ENCODE data around the gene SYNC.
A peak's percentile ranks its signal among the peaks of the same experiment; 100 is the strongest.

The SYNC gene

DNA sequence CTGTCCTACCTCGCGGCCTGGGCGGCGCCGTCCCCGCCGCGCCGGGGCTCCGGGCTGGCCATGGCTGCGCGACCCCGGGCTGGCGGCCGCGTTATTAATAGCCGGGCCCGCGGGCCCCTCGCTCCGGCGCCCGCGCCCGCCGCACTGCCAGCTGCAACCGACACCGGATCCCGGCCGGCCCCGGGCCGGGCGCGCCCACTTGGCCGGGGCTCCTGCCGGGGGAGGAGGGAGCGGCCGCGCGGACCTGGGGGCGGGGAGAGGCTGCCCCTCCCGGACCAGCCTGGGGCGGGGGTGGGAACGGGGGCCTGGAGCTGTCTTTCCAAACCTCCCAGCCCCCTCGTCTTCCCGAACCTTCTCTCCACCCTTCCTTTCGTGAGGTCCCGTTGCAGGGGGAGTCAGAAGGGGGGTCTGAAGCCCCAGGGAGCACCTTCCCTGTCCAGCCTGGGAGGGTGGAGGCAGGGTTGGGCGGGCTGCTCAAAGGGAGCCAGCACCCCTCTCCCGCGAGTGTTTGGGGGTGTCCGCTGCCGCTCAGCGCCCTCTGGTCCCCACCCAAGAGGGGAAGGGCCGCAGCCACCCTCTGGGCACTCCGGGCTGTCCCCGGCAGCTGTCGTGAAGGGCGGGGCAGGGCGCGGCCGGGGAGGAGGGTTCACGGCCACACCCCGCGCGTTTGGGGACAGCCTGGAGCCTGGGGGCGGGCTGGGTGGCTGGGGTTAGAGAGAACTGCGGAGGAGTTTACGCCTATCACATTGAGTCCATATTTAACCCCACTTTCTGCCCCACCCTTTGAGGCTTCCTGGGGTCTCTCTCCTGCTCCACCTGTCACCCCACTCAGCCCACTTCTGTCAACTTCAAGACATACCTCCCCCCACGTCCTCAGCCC, at the start of gene SYNC:
Gene SYNC, minus strand, starts transcription at position 172 of the 880 bp plus-strand sequence. Its CDS starts 110 bp downstream, at position 62.
- POLR2A ChIA-PET (ENCODE audit: low non-redundant PET), result no interaction called here
- peak within 1 kb of the TSS; percentile 93 for H3K27ac ChIP-seq
- TF ChIP-seq, protein P1, sequence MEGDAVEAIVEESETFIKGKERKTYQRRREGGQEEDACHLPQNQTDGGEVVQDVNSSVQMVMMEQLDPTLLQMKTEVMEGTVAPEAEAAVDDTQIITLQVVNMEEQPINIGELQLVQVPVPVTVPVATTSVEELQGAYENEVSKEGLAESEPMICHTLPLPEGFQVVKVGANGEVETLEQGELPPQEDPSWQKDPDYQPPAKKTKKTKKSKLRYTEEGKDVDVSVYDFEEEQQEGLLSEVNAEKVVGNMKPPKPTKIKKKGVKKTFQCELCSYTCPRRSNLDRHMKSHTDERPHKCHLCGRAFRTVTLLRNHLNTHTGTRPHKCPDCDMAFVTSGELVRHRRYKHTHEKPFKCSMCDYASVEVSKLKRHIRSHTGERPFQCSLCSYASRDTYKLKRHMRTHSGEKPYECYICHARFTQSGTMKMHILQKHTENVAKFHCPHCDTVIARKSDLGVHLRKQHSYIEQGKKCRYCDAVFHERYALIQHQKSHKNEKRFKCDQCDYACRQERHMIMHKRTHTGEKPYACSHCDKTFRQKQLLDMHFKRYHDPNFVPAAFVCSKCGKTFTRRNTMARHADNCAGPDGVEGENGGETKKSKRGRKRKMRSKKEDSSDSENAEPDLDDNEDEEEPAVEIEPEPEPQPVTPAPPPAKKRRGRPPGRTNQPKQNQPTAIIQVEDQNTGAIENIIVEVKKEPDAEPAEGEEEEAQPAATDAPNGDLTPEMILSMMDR (conservative IDR thresholded peaks at IDR 0.05; ENCODE audit: low read depth), result no peak

DNA sequence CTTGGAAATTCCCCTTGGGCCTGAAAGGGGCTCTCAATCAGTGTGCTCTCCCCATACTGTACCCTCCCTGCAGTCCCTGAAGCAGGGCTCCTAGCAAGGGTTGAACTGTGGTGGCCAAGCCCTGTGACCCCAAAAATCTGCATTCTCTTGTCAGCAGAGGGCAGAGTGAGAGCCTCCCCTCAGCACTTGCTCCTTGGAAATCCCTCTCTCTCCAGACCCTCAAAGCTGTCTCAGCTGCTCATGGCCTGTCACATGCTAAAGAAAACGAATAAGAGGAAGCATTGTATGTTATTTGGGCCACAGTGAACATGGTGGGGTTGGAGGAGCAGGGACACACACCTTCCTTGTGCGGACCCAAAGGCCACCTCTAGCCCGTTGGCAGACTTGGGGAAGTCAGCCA, 47.2 kb upstream of the SYNC start:
- no peak for DNase-seq (ENCODE audit: low spot score)
- ChIA-PET POLR2A (ENCODE audit: low non-redundant PET) (no interaction called here), CTCF (interaction anchor here (1.5 kb wide), 1 partner anchor 38 kb away, joined by 10 read pairs; no protein-coding TSS in a partner anchor)
- peak overlapping the region; percentile 56 for H3K27ac ChIP-seq
- TF ChIP-seq, protein P1 (conservative IDR thresholded peaks at IDR 0.05; ENCODE audit: low read depth), result no peak

More for the DNA sequence above, at the start of gene SYNC:
- CTCF ChIA-PET, result interaction anchor here (0.6 to 3.6 kb wide), 5 partner anchors 9 to 123 kb away, joined by 3 to 26 read pairs (median 3); no protein-coding TSS in a partner anchor
- DNase-seq (ENCODE audit: low spot score), result peak; percentile 59

GRCh38 chr1:32749332-32749731, 46.8 kb upstream of the SYNC start:
- CTCF ChIA-PET, result interaction anchor here (1.5 kb wide), 1 partner anchor 37 kb away, joined by 10 read pairs; no protein-coding TSS in a partner anchor
- POLR2A ChIA-PET (ENCODE audit: low non-redundant PET), result no interaction called here
- TF ChIP-seq, protein P1 (conservative IDR thresholded peaks at IDR 0.05; ENCODE audit: low read depth), result no peak
- H3K27ac ChIP-seq, result peak overlapping the region; percentile 56
- no peak for DNase-seq (ENCODE audit: low spot score)

DNA sequence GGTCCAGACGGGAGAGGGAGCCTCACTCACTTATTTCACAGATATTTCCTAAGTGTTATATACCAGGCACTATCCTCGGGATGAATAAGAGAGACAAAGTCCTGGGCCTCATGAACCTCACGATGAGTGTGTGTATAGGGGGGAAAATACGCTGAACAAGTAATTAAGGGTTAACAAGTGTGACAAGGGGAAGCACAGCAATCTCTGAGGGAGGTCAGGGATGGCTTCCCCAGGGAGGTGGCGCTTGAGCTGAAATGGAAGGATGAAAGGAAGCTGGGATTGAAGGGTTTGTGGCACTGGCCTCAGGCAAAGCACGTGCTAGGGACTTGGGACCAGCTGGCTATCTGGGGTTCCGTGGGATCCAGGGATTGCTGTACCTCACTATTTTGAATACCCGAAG, 46.4 kb upstream of the SYNC start:
- TF ChIP-seq, protein P1 (conservative IDR thresholded peaks at IDR 0.05; ENCODE audit: low read depth), result no peak
- ChIA-PET CTCF (interaction anchor here (1.5 kb wide), 1 partner anchor 37 kb away, joined by 10 read pairs; no protein-coding TSS in a partner anchor), POLR2A (ENCODE audit: low non-redundant PET) (no interaction called here)
- H3K27ac ChIP-seq, result peak overlapping the region; percentile 56
- no peak for DNase-seq (ENCODE audit: low spot score)

GRCh38 chr1:32748348-32748747, 45.8 kb upstream of the SYNC start:
- ChIA-PET CTCF (no interaction called here), POLR2A (ENCODE audit: low non-redundant PET) (no interaction called here)
- peak overlapping the region; percentile 43 for H3K27ac ChIP-seq
- no peak for DNase-seq (ENCODE audit: low spot score)
- TF ChIP-seq, protein P1 (conservative IDR thresholded peaks at IDR 0.05; ENCODE audit: low read depth), result no peak

DNA sequence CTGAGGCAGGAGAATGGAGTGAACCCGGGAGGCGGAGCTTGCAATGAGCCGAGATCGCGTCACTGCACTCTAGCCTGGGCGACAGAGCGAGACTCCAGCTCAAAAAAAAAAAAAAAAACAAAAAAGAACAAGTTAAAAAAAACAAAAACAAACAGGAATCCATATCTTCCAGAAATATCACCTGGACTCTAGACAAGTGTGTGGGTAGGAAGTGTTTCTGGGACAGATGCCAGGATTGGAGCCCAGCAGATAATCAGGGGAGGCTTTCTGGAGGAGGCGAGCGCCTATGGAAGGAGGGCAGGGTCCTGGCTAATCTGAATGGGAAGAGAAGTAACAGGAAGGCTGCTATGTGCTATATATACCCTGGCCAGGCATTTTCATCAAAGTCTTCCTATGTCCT, 43.6 kb upstream of the SYNC start:
- TF ChIP-seq, protein P1 (conservative IDR thresholded peaks at IDR 0.05; ENCODE audit: low read depth), result no peak
- CTCF ChIA-PET, result interaction anchor here (1.0 kb wide), 1 partner anchor 34 kb away, joined by 3 read pairs; no protein-coding TSS in a partner anchor
- H3K27ac ChIP-seq, result peak overlapping the region; percentile 25
- POLR2A ChIA-PET (ENCODE audit: low non-redundant PET), result interaction anchor here (0.6 to 0.8 kb wide), 2 partner anchors 9 to 15 kb away, joined by 4 to 5 read pairs; no protein-coding TSS in a partner anchor
- no peak for DNase-seq (ENCODE audit: low spot score)

All from RWPE1 (cell line).